ENCODE results near the gene MRTFA.

DNA sequence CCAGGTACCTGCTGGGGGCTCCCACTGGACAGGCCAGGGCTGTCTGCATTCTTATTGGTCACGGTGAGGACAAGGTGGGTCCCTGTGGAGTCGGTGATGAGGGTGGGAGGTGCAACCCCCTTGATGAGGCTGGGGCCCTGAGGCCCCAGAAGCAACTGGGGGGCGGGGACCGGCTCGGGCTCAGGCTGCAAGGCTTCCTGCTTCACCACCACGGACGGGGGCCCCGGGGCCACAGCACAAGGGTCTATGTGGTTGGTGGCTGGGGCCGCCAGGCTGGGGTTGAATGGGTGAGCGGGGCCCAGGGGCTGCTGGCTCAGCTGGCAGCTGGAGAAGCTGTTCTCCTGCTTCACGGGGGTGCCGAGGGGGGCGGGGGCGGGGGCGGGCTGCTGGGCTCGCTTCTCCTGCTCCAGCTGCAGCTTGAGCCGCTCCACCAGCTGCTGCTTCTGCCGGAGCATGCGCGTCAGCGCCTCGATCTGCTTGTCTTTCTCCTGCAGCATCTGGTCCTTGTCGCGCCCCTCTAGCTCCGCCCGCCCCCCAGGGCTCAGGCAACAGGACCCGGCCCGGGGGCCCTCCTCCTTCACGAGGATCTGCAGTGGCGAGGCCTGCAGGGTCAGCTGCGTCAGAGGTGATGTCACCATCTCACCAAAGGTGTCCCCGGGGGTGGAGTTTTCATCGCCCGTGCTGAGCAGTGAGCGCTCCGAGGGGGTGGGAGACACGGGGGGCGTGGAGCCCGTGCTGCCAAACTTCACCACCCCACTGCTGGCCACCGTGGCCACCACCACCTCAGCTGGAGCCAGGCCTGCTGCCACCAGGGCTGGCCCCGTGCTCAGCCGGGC is 217.9 kb downstream of the MRTFA start:
- TF ChIP-seq CTCF (IDR thresholded peaks at IDR 0.05; ENCODE audit: insufficient read depth, low read length, poor library complexity, severe bottlenecking): no peak
- no peak for TF ChIP-seq EZH2phosphoT487 (conservative IDR thresholded peaks at IDR 0.05; ENCODE audit: low read length)

Data from SU-DHL-6 (cell line).